Spleen (tissue), 11 donors: ENCODE measurements around the gene GAREM1. TPM values are rescaled to one million over a fixed set of nuclear protein-coding genes. Genes with fewer than 3 reads are reported as not detected.

Experiments
- DNase-seq: peaks from one replicate; pipeline ENCODE4 v3.0.0-alpha.2; 2020
- H3K27ac ChIP-seq, 8 donors: fragments of 200-600 bp; sonication (generic) in 7 of 8; 1 replicate in 4 of 8; 2 replicates in 4 of 8; pipeline versions ENCODE4 v1.5.0 to v1.8.0; 2016 to 2021; ENCODE audit warnings: inconsistent platforms in 4 of 8, mild to moderate bottlenecking in 4 of 8, moderate library complexity in 1 of 8
- H3K27me3 ChIP-seq, 7 donors: fragments of 200-600 bp; sonication (generic) in 6 of 7; replicated peaks in 1 of 7; 1 replicate in 4 of 7; 2 replicates in 3 of 7; pipeline versions ENCODE4 v1.5.0 to v1.8.0; 2016 to 2021; ENCODE audit warnings: inconsistent platforms in 3 of 7, mild to moderate bottlenecking in 1 of 7
- H3K36me3 ChIP-seq, 6 donors: fragments of 200-600 bp; sonication (generic) in 5 of 6; 1 replicate in 4 of 6; 2 replicates in 2 of 6; pipeline versions ENCODE4 v1.5.0 to v1.8.0; 2016 to 2021; ENCODE audit warnings: inconsistent platforms in 2 of 6
- H3K4me1 ChIP-seq, 6 donors: fragments of 200-600 bp; sonication (generic) in 5 of 6; 1 replicate in 3 of 6; 2 replicates in 3 of 6; pipeline versions ENCODE4 v1.5.0 to v1.8.0; 2016 to 2021; ENCODE audit warnings: inconsistent platforms in 3 of 6
- H3K4me3 ChIP-seq, 8 donors: fragments of 200-600 bp; sonication (generic) in 7 of 8; 1 replicate in 4 of 8; 2 replicates in 4 of 8; pipeline versions ENCODE4 v1.5.0 to v1.8.0; 2016 to 2021; ENCODE audit warnings: inconsistent platforms in 4 of 8, mild to moderate bottlenecking in 4 of 8, moderate library complexity in 2 of 8
- H3K9me3 ChIP-seq, 8 donors: fragments of 200-600 bp; sonication (generic) in 7 of 8; 1 replicate in 4 of 8; 2 replicates in 4 of 8; pipeline versions ENCODE4 v1.5.0 to v1.8.0; 2016 to 2021; ENCODE audit warnings: inconsistent platforms in 4 of 8
- CTCF ChIP-seq, 11 experiments: fragments of 200-600 bp in 7 of 11; fragments of 450-650 bp in 4 of 11; sonication (generic) in 4 of 11; IDR thresholded peaks in 8 of 11; conservative IDR thresholded peaks in 3 of 11; 1 replicate in 7 of 11; 2 replicates in 4 of 11; pipeline versions ENCODE4 v1.4.0 to v1.8.0; 2016 to 2021; ENCODE audit warnings: antibody characterized with exemption in 11 of 11, inconsistent platforms in 4 of 11, mild to moderate bottlenecking in 1 of 11
- POLR2A ChIP-seq, 3 donors: fragments of 450-650 bp; IDR thresholded peaks; one replicate each; pipeline ENCODE4 v1.5.1; 2017; ENCODE audit warnings: antibody characterized with exemption in 3 of 3, mild to moderate bottlenecking in 1 of 3
- POLR2AphosphoS5 ChIP-seq, 3 donors: sonication (generic); formaldehyde crosslinking; IDR thresholded peaks; one replicate each; pipeline ENCODE4 v1.5.1; 2017; ENCODE audit warnings: antibody characterized with exemption in 3 of 3
- WGBS, 5 donors: extraction: QIAGEN DNeasy Blood & Tissue Kit in 3 of 5; methylation state at CpG; one replicate each; pipeline versions ENCODE4 v1.1.5 to v1.1.7; 2013 to 2018; 5-methylcytosine and 5-hydroxymethylcytosine counted together
- intact Hi-C: fragments of 100-400 bp; cut with DNase I; formaldehyde crosslinking; loops from one replicate; pipeline ENCODE4 v1.15.0; 2023; ENCODE audit warnings: low total_unique reads
- polyA plus RNA-seq, 3 donors: library from polyadenylated mRNA; stranded (reverse); fragments of 200-250 nt; gene quantifications; one replicate each; pipeline ENCODE4 v1.2.1, GENCODE V29; 2013
- total RNA-seq, 7 donors: library from RNA; depleted of rRNA in 3 of 7; stranded (reverse); fragments of >200 nt in 3 of 7; fragmentation: NEBNext Ultra II Directional in 4 of 7; extraction: Animal tissue kit (Norgen Biotek cat#: 25700) in 4 of 7; gene quantifications; one replicate each; pipeline versions ENCODE4 v1.1.0 to v1.2.1, GENCODE V29; 2016 to 2021
- donor health status: healthy with polysubstance abuse.
- donor health status: DM: no; HTN: no; CAD: no; lungs with moderate emphysema.
- donor health status: DM: no; HTN: no; CAD: no.
- donor health status: Bipolar disorder and iron deficiency.
- donor health status: healthy.
- donor health status: DM: no; HTN: no; CAD: no.
- donor health status: DM: yes; HTN: yes; CAD: no.

Gene GAREM1
- total and polyA plus RNA-seq, 10 donors, result 0.20 to 8.2 (median 3.5) TPM

- H3K27ac ChIP-seq, result no peak overlapping the region
- no peaks in the 10 kb centered on the region for H3K9me3 ChIP-seq
- 91 to 95% (median 94%) methylated on average over 7 of the region's 7 CpGs for WGBS, 5 donors
- peaks cover 0 to 28% (median 0%) of the 10 kb centered on the region in 7 donors for H3K27me3 ChIP-seq
- H3K4me3 ChIP-seq, result no peak overlapping the region
- intact Hi-C loops, result no loop called here
- DNase-seq, result no peak
- TF ChIP-seq CTCF (IDR thresholded peaks at IDR 0.05 in 8 of 11, conservative IDR thresholded peaks at IDR 0.05 in 3 of 11), result no peak
- no peak for TF ChIP-seq POLR2AphosphoS5 (IDR thresholded peaks at IDR 0.05)
- TF ChIP-seq POLR2A (IDR thresholded peaks at IDR 0.05), result no peak
- no peaks in the 10 kb centered on the region for H3K4me1 ChIP-seq
- no peaks in the 10 kb centered on the region for H3K36me3 ChIP-seq
These were observed 136.9 kb downstream of the GAREM1 start for GRCh38 chr18:32333781-32334180.

GRCh38 chr18:32332708-32333107, 138.0 kb downstream of the GAREM1 start:
- Histone ChIP-seq H3K36me3 (no peaks in the 10 kb centered on the region), H3K9me3 (no peaks in the 10 kb centered on the region), H3K27ac (no peak overlapping the region), H3K4me1 (no peaks in the 10 kb centered on the region), H3K4me3 (no peak overlapping the region), H3K27me3 (peaks cover 0 to 31% (median 0%) of the 10 kb centered on the region in 7 donors)
- DNase-seq, result no peak
- whole genome bisulfite sequencing, 5 donors, result 65 to 88% (median 84%) methylated on average over 5 of the region's 5 CpGs
- no peak for TF ChIP-seq CTCF (IDR thresholded peaks at IDR 0.05 in 8 of 11, conservative IDR thresholded peaks at IDR 0.05 in 3 of 11)
- no peak for TF ChIP-seq POLR2AphosphoS5 (IDR thresholded peaks at IDR 0.05)
- no peak for TF ChIP-seq POLR2A (IDR thresholded peaks at IDR 0.05)
- intact Hi-C loops, result no loop called here

- no peak for TF ChIP-seq CTCF (IDR thresholded peaks at IDR 0.05 in 8 of 11, conservative IDR thresholded peaks at IDR 0.05 in 3 of 11)
- no peak overlapping the region for H3K27ac ChIP-seq
- H3K27me3 ChIP-seq, result peaks cover 0 to 26% (median 0%) of the 10 kb centered on the region in 7 donors
- H3K4me1 ChIP-seq, result peaks cover 0 to 7% (median 0%) of the 10 kb centered on the region in 6 donors
- H3K4me3 ChIP-seq, result no peak overlapping the region
- DNase-seq, result no peak
- intact Hi-C loops, result no loop called here
- 80 to 93% (median 84%) methylated on average over 4 of the region's 4 CpGs for WGBS, 5 donors
- H3K36me3 ChIP-seq, result no peaks in the 10 kb centered on the region
- H3K9me3 ChIP-seq, result no peaks in the 10 kb centered on the region
These were observed 141.7 kb downstream of the GAREM1 start for GRCh38 chr18:32328974-32329373.

- H3K27me3 ChIP-seq, result peaks cover 0 to 22% (median 0%) of the 10 kb centered on the region in 7 donors
- no peak for TF ChIP-seq CTCF (IDR thresholded peaks at IDR 0.05 in 8 of 11, conservative IDR thresholded peaks at IDR 0.05 in 3 of 11)
- no peak for TF ChIP-seq POLR2AphosphoS5 (IDR thresholded peaks at IDR 0.05)
- TF ChIP-seq POLR2A (IDR thresholded peaks at IDR 0.05), result no peak
- intact Hi-C loops, result no loop called here
- no peak overlapping the region for H3K4me3 ChIP-seq
- H3K27ac ChIP-seq, result no peak overlapping the region
- WGBS, 5 donors, result 65 to 92% (median 76%) methylated on average over 1 of the region's 1 CpG
- DNase-seq, result no peak
- H3K36me3 ChIP-seq, result no peaks in the 10 kb centered on the region
- peaks cover 0 to 7% (median 0%) of the 10 kb centered on the region in 6 donors for H3K4me1 ChIP-seq
- no peaks in the 10 kb centered on the region for H3K9me3 ChIP-seq
These were observed 142.3 kb downstream of the GAREM1 start for GRCh38 chr18:32328379-32328778.
